HCT116 (cell line): ENCODE measurements around the gene ZSWIM9.

Source experiments
- CBX3 ChIP-seq: IDR thresholded peaks from 2 replicates; pipeline ENCODE4 v1.6.1; 2012; ENCODE audit warnings: low read depth
- CEBPB ChIP-seq: IDR thresholded peaks from 2 replicates; pipeline ENCODE4 v1.6.1; 2012; ENCODE audit warnings: low read depth
- ELF1 ChIP-seq: IDR thresholded peaks from 2 replicates; pipeline ENCODE4 v1.6.1; 2012; ENCODE audit warnings: low read depth, borderline replicate concordance
- EZH2 ChIP-seq: fragments of 200-600 bp; sonication (generic); IDR thresholded peaks from 2 replicates; pipeline ENCODE4 v1.6.1; 2017; ENCODE audit warnings: antibody characterized with exemption, mixed run types
- EZH2phosphoT487 ChIP-seq: fragments of 200-600 bp; IDR thresholded peaks from 2 replicates; pipeline ENCODE4 v1.6.1; 2018; ENCODE audit warnings: antibody characterized with exemption, borderline replicate concordance
- JUND ChIP-seq: IDR thresholded peaks from 2 replicates; pipeline ENCODE4 v1.6.1; 2012
- POLR2A ChIP-seq: IDR thresholded peaks from 2 replicates; pipeline ENCODE4 v1.7.0; 2011; ENCODE audit warnings: borderline replicate concordance; ENCODE audit not compliant: insufficient read depth, insufficient read length; ENCODE audit errors: extremely low read depth
- POLR2AphosphoS5 ChIP-seq: IDR thresholded peaks from 2 replicates; pipeline ENCODE4 v1.6.1; 2011; ENCODE audit warnings: mild to moderate bottlenecking, low read depth, low read length, moderate library complexity
- RAD21 ChIP-seq: IDR thresholded peaks from 2 replicates; pipeline ENCODE4 v1.6.1; 2012; ENCODE audit warnings: low read depth, mild to moderate bottlenecking
- TF ChIP-seq, protein P1 (sequence below), 3 experiments: fragments of 200-600 bp in 1 of 3; sonication (generic) in 1 of 3; IDR thresholded peaks in 2 of 3; conservative IDR thresholded peaks in 1 of 3; 2 replicates each; pipeline ENCODE4 v1.5.1; 2012 to 2017; ENCODE audit warnings: low read depth in 2 of 3, low read length in 2 of 3, antibody characterized with exemption in 1 of 3, borderline replicate concordance in 1 of 3, control low read depth in 1 of 3, mild to moderate bottlenecking in 1 of 3, mixed read lengths in 1 of 3, mixed run types in 1 of 3, moderate library complexity in 1 of 3; ENCODE audit not compliant: insufficient read depth in 1 of 3
- TF ChIP-seq, protein P2 (sequence below): IDR thresholded peaks from 2 replicates; pipeline ENCODE4 v1.6.1; 2012
- TF ChIP-seq, protein P3 (sequence below): IDR thresholded peaks from 2 replicates; pipeline ENCODE4 v1.6.1; 2011; ENCODE audit warnings: mild to moderate bottlenecking, low read length, moderate library complexity; ENCODE audit not compliant: insufficient replicate concordance; ENCODE audit errors: extremely low read depth

DNA sequence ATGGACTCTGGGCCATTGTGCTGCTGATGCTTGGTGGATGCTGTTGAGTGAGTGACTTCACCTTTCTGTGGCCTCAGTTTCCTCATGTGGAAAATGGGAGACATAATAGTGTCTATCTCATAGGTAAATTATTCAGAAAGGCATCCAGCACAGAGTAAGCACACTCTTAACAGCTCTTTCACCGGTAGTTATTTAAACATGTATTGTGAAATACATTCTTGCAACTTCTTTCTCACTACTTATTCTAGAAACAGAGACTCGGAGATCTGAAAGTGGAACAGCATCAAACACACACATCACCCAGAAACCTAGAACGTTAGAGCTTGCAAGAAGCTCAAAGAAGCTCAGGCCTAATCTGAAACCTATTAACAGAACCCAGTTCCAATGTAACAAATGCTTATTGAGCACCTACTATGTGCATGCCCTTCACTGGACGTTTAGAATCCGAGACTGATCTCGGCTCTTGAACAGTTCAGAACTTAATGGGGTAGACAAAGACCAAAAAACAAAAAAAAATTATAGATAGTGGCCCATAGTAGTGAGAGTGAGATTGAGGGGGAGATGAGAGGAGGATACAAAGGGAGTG, 4.1 kb downstream of the ZSWIM9 start:
- TF ChIP-seq EZH2: no peak
- TF ChIP-seq, protein P1, sequence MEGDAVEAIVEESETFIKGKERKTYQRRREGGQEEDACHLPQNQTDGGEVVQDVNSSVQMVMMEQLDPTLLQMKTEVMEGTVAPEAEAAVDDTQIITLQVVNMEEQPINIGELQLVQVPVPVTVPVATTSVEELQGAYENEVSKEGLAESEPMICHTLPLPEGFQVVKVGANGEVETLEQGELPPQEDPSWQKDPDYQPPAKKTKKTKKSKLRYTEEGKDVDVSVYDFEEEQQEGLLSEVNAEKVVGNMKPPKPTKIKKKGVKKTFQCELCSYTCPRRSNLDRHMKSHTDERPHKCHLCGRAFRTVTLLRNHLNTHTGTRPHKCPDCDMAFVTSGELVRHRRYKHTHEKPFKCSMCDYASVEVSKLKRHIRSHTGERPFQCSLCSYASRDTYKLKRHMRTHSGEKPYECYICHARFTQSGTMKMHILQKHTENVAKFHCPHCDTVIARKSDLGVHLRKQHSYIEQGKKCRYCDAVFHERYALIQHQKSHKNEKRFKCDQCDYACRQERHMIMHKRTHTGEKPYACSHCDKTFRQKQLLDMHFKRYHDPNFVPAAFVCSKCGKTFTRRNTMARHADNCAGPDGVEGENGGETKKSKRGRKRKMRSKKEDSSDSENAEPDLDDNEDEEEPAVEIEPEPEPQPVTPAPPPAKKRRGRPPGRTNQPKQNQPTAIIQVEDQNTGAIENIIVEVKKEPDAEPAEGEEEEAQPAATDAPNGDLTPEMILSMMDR (IDR thresholded peaks at IDR 0.05 in 2 of 3, conservative IDR thresholded peaks at IDR 0.05 in 1 of 3; ENCODE audit: borderline replicate concordance in 1 of 3, insufficient read depth in 1 of 3, low read depth in 2 of 3, low read length in 2 of 3): no peak
- no peak for TF ChIP-seq POLR2A
- no peak for TF ChIP-seq RAD21
- no peak for TF ChIP-seq CEBPB
- TF ChIP-seq, protein P2, sequence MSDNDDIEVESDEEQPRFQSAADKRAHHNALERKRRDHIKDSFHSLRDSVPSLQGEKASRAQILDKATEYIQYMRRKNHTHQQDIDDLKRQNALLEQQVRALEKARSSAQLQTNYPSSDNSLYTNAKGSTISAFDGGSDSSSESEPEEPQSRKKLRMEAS: no peak
- TF ChIP-seq CBX3: no peak
- no peak for TF ChIP-seq POLR2AphosphoS5
- TF ChIP-seq JUND: no peak
- TF ChIP-seq, protein P3, sequence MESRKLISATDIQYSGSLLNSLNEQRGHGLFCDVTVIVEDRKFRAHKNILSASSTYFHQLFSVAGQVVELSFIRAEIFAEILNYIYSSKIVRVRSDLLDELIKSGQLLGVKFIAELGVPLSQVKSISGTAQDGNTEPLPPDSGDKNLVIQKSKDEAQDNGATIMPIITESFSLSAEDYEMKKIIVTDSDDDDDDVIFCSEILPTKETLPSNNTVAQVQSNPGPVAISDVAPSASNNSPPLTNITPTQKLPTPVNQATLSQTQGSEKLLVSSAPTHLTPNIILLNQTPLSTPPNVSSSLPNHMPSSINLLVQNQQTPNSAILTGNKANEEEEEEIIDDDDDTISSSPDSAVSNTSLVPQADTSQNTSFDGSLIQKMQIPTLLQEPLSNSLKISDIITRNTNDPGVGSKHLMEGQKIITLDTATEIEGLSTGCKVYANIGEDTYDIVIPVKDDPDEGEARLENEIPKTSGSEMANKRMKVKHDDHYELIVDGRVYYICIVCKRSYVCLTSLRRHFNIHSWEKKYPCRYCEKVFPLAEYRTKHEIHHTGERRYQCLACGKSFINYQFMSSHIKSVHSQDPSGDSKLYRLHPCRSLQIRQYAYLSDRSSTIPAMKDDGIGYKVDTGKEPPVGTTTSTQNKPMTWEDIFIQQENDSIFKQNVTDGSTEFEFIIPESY: no peak
- TF ChIP-seq EZH2phosphoT487: no peak
- no peak for TF ChIP-seq ELF1
